AG10803 (cell line): Measurements from ENCODE around the gene SETD6.

Experiments used
- DNase-seq: peaks from one replicate; pipeline ENCODE4 v3.0.0; 2010; ENCODE audit warnings: low read depth
- H3K4me3 ChIP-seq: 2 replicates; pipeline ENCODE4 v1.5.1; 2011; ENCODE audit warnings: mild to moderate bottlenecking, low read length, control low read depth
- TF ChIP-seq, protein P1 (sequence below): conservative IDR thresholded peaks from 2 replicates; pipeline ENCODE4 v1.5.1; 2011; ENCODE audit warnings: mild to moderate bottlenecking, low read length, control low read depth, inconsistent platforms

SETD6 gene

DNA sequence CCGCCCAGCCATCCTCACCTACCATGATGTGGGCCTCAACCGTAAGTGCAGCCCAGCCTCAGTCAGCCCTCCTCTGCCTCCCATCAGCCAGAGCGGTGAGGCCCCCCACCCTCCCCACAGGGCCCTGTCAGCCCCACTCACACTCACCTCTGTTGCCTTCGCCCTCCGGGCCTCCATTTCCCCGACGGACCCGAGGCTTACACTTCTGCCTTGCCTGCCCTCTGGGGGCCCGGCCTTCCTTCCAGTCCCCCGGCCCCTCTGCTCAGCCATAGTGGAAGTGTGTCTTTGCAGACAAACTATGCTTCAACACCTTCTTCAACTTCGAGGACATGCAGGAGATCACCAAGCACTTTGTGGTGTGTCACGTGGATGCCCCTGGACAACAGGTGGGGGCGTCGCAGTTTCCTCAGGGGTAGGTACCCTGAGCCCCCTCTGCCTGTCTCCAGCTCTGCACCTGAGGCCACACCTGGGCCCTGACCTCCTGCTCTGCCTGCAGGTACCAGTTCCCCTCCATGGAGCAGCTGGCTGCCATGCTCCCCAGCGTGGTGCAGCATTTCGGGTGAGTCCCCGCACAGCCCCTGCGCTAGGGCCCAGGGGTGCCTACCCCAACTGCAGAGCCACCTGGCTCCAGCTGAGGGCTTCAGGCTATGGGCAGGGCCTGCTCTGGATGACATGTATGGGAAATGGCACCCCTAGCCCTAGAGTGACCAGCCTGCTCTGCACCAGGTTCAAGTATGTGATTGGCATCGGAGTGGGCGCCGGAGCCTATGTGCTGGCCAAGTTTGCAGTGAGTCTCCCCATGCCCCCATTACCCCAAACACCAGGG, 11.2 kb upstream of the SETD6 start:
- DNase-seq, result no peak
- no peak overlapping the region for H3K4me3 ChIP-seq
- TF ChIP-seq, protein P1, sequence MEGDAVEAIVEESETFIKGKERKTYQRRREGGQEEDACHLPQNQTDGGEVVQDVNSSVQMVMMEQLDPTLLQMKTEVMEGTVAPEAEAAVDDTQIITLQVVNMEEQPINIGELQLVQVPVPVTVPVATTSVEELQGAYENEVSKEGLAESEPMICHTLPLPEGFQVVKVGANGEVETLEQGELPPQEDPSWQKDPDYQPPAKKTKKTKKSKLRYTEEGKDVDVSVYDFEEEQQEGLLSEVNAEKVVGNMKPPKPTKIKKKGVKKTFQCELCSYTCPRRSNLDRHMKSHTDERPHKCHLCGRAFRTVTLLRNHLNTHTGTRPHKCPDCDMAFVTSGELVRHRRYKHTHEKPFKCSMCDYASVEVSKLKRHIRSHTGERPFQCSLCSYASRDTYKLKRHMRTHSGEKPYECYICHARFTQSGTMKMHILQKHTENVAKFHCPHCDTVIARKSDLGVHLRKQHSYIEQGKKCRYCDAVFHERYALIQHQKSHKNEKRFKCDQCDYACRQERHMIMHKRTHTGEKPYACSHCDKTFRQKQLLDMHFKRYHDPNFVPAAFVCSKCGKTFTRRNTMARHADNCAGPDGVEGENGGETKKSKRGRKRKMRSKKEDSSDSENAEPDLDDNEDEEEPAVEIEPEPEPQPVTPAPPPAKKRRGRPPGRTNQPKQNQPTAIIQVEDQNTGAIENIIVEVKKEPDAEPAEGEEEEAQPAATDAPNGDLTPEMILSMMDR, result no peak

DNA sequence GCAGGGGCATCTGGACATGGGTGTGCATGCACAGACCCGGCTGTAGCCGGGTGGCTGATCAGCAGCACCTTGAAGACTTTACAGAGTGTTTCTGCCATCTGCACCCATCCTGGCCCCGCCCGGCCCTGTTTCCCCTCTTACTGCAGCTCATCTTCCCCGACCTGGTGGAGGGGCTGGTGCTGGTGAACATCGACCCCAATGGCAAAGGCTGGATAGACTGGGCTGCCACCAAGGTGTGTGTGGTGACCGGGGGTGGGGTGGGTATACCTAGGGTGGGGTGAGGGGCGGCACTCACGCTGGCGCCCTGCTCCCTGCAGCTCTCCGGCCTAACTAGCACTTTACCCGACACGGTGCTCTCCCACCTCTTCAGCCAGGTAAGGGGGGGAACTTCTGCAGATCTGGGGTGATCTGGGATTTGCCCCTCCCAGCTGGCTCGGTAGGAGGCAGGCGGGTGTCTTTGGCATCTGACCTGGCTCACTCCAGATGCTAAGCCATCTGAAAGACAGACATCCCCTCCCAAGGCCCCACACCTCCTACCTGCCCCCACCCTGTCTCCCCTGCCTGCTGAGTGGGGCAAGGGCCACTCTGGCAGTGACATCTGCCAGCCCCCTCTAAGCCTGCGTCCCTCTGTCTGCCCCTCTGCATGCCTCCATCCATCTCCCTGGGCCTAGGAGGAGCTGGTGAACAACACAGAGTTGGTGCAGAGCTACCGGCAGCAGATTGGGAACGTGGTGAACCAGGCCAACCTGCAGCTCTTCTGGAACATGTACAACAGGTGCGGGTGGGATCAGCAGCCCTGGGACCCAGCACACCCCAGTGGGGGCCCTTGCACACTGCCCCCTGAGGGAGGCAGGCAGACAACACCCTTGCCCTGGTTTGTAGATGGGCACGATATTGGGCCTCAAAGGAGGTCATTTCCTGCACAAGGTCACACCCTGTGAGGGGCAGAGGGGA, 8.8 kb upstream of the SETD6 start:
- TF ChIP-seq, protein P1, result no peak
- DNase-seq, result no peak

DNA sequence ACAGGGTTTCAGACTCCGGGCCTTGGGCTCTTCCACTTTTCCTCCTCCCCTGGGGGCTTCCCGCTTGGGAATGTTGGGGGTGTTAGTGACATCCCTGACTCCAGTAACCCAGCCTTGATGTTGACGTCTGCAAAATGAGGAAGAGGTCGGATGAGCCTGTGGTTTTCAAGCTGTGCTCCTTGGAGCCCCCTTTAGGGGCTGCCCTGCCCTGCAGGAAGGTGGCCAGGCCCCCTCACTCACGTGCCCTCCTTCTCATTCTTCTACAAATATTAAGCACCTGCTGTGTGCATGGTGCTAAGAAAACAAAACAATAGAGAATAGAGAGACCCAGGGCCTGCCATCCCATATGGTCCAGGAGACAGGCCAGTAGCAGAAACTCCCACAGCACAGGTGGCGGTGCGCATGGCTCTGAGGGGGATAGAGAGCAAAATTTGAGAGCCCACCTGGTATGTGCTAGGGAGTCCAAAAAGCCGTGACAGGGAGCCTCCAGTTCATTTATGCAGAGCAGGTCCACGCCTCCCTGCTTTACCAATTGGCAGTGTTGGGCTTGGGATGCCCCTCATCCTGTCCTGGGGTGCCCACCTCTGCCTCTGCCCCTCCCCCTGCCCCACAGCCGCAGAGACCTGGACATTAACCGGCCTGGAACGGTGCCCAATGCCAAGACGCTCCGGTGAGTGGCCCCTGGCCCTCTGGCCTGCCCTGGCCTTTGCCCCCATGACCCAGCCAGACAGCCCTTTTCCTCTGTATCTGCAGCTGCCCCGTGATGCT, 7.9 kb upstream of the SETD6 start:
- TF ChIP-seq, protein P1, result no peak
- DNase-seq, result no peak
- no peak overlapping the region for H3K4me3 ChIP-seq

More for the DNA sequence above, 8.8 kb upstream of the SETD6 start:
- no peak overlapping the region for H3K4me3 ChIP-seq

DNA sequence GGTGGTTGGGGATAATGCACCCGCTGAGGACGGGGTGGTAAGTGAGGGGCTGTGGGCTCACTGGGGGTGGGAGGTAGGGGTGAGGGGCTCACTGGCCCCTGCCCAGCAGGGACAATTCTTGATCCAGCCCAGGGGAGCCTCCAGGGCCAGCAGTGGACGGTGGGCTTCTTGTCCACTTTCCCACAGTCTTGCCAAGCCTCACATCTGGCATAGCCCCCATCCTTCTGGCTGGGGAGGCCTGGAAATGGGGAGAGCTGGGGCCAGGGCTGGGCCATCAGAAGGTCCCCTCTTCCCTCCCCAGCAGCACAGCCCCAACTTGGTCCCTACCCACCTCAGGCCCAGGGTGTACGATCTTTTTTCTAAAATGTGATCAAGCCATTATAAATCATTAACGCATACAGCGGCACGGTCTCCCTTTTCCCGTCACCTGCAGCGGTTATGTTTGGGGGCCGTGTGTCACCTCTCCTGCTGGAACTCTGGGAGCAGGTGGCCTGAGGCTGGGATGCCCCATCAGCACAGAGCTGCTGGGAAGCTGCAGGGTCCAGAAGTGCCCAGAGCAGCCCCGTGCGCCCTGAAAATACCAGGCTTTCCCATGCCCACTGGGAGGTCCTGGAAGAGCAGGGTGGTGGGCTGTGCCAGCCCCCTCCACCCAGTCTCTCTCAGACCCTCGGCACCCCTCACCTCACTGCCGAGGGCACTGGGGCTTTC, 7.2 kb upstream of the SETD6 start:
- no peak for DNase-seq
- H3K4me3 ChIP-seq, result no peak overlapping the region
- TF ChIP-seq, protein P1, result no peak

DNA sequence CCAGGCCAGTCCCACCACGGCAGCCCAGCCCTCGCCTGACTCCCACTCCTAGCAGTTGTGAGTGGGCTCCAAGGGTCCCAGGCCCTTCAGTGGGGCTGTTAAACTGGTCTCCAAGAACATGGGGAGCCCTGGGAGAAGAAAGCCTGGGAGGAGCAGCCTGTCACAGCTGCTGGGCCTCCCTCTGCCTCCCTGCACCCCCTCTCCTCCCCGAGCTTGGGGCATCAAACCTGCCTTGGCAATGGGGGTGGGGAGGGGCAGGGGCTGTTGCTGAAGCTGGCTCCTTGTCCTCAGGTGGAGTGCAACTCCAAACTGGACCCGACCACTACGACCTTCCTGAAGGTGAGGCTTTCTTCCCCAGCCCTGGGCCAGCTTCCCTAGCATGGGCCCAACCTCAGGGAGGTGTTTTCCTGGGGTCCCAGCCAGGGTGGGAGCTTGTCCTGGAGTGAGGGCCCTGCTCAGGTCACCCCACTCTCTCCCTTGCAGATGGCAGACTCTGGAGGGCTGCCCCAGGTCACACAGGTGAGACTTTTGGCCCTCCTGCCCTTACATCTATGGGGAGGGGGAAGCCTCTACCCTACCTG, 6.6 kb upstream of the SETD6 start:
- TF ChIP-seq, protein P1, result no peak
- DNase-seq, result no peak
- no peak overlapping the region for H3K4me3 ChIP-seq
